Measurements from ENCODE around the gene STK36.

STK36 gene

DNA sequence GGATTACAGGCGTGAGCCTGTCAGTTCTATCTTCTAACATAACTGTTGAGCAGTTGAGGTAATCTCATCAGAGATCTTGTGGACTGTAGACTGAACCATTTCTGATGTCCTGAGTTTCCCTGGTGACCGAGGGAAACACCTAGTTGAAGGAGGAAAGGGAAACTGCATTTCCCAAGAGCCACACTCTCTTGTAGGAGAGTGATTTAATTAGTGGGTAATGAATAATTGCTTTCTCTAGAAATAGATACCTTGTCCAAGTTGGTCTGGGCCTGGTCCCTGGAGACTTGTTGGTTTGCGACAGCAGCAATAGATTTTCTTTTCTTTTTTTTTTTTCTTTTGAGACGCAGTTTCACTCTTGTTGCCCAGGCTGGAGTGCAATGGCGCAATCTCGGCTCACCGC, 46.2 kb downstream of the STK36 start:
- H3K27me3 ChIP-seq (ENCODE audit: low read depth): no peaks in the 10 kb centered on the region
- peaks cover 22% of the 10 kb centered on the region for H3K36me3 ChIP-seq (replicated peaks)
- DNase-seq (ENCODE audit: low spot score in 2 of 2): no peak
- in situ Hi-C loops (cut with MboI; ENCODE audit: low sequenced_read_pairs): no loop called here
- H3K4me3 ChIP-seq: no peak overlapping the region
- H3K4me1 ChIP-seq: peaks cover 10% of the 10 kb centered on the region
- no peaks in the 10 kb centered on the region for H3K9me3 ChIP-seq

DNA sequence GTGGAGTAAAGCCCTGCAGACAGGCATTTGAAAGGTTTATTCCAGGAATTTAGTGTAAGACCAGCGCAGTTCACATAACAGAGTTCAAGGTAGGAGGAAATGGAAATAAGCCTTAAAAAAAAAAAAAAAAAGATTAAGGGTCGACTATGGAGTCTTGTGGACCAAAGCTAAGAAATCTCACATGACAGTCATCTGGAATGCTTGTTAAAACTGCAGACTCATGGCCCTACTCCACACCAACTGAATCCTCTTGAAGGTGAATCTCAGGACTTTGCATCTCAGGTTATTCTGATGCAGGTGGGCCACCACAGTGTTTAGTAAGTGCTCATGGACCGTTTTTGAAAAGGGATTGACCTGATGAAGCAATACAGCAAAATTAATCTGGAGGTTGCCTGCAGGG, 47.6 kb downstream of the STK36 start:
- Histone ChIP-seq H3K9me3 (no peaks in the 10 kb centered on the region), H3K27me3 (ENCODE audit: low read depth) (no peaks in the 10 kb centered on the region), H3K4me1 (peaks cover 10% of the 10 kb centered on the region), H3K36me3 (replicated peaks) (peaks cover 21% of the 10 kb centered on the region), H3K4me3 (no peak overlapping the region)
- DNase-seq (ENCODE audit: low spot score in 2 of 2): no peak
- in situ Hi-C loops (cut with MboI; ENCODE audit: low sequenced_read_pairs): no loop called here

DNA sequence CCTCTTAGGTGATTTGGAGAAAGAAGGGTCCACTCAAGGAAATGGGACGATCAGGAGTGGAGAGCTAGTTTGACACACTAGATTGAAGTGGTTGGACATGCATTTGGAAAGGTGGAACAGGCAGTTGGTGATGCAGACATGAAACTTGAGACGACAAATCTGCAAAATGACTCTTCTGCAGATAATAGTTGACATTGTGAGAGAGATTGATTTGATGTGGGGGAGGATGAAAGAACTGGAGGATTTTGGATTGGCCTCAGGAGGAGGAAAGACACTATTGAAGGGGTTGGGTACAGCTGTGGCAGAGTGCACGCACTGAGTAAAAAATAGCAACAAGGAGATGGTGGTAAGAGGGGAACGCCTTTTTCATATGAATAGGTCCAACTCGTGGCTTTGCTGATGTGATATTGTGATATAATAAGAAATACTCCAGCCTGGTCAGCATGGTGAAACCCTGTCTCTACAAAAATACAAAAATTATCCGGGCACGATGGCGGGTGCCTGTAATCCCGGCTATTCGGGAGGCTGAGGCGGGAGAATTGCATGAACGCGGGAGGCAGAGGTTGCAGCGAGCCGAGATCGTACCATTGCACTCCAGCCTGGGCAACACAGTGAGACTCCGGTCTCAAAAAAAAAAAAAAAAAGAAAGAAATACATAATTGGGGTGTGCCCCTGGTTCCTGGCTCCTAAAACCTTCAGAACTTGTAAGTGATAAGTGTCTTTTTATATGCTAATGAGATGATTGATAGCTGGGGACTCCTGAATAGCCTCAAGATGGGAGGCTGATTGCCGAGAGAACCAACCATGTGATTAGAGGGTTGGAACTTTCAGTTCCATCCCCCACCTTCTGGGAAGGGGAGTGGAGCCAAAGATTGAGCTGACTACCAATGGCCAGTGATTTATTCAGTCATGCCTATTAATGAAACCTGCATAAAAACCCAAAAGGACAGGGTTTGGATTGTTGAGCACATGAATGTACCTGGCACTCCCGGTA, 48.5 kb downstream of the STK36 start:
- Histone ChIP-seq H3K4me1 (peaks cover 10% of the 10 kb centered on the region), H3K4me3 (no peak overlapping the region), H3K9me3 (no peaks in the 10 kb centered on the region), H3K27me3 (ENCODE audit: low read depth) (no peaks in the 10 kb centered on the region), H3K36me3 (replicated peaks) (peaks cover 16% of the 10 kb centered on the region)
- in situ Hi-C loops (cut with MboI; ENCODE audit: low sequenced_read_pairs): no loop called here
- no peak for DNase-seq (ENCODE audit: low spot score in 2 of 2)

DNA sequence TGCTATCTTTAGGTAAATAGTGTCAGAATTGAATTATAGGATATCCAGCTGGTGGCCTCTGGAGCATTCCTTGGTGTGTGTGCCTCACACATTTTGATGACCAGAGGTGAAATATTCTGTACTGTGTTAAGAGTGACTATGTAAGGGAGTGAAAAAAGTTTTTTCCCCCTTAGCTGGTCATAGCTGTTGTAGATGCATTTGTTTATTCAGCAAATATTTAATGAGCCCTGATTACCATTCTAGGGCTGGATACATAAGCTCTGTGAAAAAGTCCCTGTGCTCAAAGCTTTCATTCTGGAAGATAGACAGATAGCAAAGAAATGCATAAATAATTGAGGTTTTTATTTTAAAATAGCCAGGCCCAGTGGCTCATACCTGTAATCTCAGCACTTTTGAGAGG, 49.6 kb downstream of the STK36 start:
- in situ Hi-C loops (cut with MboI; ENCODE audit: low sequenced_read_pairs): no loop called here
- Histone ChIP-seq H3K9me3 (0 out of 2 replicates have a peak, but pooled peaks cover 5% of the 10 kb centered on the region), H3K4me1 (peaks cover 10% of the 10 kb centered on the region), H3K36me3 (replicated peaks) (peaks cover 6% of the 10 kb centered on the region), H3K27me3 (ENCODE audit: low read depth) (no peaks in the 10 kb centered on the region), H3K4me3 (no peak overlapping the region)
- no peak for DNase-seq (ENCODE audit: low spot score in 2 of 2)

DNA sequence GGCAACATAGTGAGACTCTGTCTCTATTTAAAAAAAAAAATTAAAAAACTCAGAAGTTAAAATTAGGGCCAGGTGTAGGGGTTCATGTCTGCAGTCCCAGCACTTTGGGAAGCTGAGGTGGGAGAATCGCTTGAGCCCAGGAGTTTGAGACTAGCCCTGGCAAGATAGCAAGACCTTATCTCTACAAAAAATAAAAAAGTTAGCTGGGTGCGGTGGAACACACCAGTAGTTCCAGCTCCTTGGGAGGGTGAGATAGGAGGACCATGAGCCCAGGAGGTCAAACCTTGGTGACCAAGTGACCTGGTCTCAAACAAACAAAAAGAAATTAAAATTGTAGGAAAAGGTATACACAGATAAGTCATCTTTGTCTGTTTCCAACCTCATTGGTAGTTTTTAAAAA, 50.0 kb downstream of the STK36 start:
- DNase-seq (ENCODE audit: low spot score in 2 of 2): no peak
- Histone ChIP-seq H3K9me3 (peaks cover 7% of the 10 kb centered on the region), H3K4me1 (peaks cover 10% of the 10 kb centered on the region), H3K27me3 (ENCODE audit: low read depth) (no peaks in the 10 kb centered on the region), H3K36me3 (replicated peaks) (peaks cover 6% of the 10 kb centered on the region), H3K4me3 (no peak overlapping the region)
- in situ Hi-C loops (cut with MboI; ENCODE audit: low sequenced_read_pairs): no loop called here

DNA sequence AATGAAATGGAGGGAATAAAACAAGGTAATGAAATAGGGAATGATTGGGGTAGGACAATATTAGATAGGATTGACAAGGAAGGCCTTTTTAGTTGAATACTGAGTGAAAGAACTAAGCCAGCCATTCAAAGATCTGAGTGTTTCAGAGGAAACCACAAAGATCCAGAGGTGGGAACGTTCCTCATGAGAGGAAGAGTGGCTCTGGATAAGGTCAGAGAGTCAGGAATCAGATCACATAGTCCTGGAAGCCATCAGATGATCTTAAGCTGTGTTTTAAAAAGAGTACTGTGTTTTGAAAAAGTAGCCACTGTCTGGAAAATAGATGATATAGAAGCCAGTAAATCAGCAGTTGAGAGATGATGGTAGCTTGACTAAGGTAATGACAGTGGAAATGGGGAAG, 50.5 kb downstream of the STK36 start:
- peaks cover 10% of the 10 kb centered on the region for H3K4me1 ChIP-seq
- in situ Hi-C loops (cut with MboI; ENCODE audit: low sequenced_read_pairs): no loop called here
- no peak for DNase-seq (ENCODE audit: low spot score in 2 of 2)

DNA sequence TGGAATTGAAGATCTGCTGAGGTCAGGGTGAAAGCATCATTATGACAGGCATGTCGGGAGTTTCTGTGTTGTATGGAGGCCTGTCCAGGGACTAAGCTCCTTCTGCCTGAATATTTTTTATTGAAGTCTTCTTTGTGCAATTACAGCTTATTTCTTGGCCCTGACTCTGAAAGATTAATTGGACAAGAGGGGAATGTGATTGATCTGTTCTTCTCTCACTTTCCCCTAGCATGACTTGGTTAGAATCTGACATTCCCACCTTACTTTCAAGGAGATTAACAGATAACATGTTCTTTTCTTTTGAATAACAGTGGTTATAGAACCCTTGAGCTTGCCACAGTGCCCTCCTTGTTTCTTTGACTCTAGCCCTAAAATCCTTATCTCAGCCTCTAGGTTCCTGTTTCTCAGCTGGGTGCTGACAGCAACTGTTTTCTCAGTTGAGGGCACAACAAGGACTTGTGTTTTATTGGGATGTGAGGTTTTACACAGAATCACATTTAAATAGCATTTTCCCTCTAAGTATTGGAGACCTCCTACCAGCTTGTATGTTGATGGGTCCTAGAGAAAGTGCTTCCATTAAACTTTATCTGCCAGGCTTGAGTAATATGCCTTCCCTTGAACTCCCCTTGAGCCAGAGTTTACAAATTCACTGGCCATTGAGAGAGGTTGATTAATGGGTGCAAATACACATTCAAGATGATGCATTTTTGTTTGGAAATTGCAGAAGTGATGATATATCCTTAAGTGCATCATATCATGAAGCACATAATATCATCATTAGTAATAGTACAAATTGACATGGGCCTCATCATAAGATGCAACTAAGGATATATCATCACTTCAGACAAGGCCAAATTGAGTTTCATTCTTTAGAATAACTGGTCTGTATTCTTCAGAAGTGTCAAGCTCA, 51.2 kb downstream of the STK36 start:
- H3K9me3 ChIP-seq: peaks cover 14% of the 10 kb centered on the region
- H3K36me3 ChIP-seq (replicated peaks): peaks cover 8% of the 10 kb centered on the region
- DNase-seq (ENCODE audit: low spot score in 2 of 2): no peak
- H3K4me3 ChIP-seq: no peak overlapping the region
- no peaks in the 10 kb centered on the region for H3K27me3 ChIP-seq (ENCODE audit: low read depth)
- in situ Hi-C loops (cut with MboI; ENCODE audit: low sequenced_read_pairs): no loop called here
- peaks cover 10% of the 10 kb centered on the region for H3K4me1 ChIP-seq

More for the DNA sequence above, 50.5 kb downstream of the STK36 start:
- no peak overlapping the region for H3K4me3 ChIP-seq
- H3K27me3 ChIP-seq (ENCODE audit: low read depth): no peaks in the 10 kb centered on the region
- H3K36me3 ChIP-seq (replicated peaks): peaks cover 5% of the 10 kb centered on the region
- peaks cover 10% of the 10 kb centered on the region for H3K9me3 ChIP-seq

DNA sequence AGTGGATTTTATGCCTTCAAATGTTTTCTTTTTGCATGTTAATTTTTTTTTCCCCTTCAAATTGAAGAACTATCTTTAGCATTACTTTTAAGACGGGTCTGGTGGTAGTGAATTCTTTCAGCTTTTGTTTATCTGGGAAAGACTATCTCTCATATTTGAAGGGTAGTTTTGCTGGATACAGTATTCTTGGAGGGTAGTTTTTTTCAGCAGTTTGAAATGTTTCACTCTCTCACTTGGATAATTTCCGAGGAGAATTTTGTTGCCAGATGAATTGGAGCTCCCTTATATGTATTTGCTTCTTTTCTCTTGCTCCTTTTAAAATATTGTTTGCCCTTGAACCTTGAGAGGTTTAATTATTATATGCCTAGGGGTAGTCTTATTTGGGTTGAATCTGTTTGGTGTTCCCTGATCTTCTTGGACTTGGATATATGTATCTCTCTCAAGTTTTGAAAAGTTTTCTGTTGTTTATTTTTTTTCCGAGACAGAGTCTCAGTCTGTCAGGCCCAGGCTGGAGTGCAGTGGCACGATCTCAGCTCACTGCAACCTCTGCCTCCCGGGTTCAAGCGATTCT, 54.2 kb downstream of the STK36 start:
- Histone ChIP-seq H3K4me3 (no peak overlapping the region), H3K36me3 (replicated peaks) (peaks cover 10% of the 10 kb centered on the region), H3K4me1 (peaks cover 3% of the 10 kb centered on the region; the same call in 1 of the 2 replicates), H3K27me3 (ENCODE audit: low read depth) (no peaks in the 10 kb centered on the region), H3K9me3 (peaks cover 14% of the 10 kb centered on the region)
- in situ Hi-C loops (cut with MboI; ENCODE audit: low sequenced_read_pairs): loop anchor here (5.0 kb wide), 1 partner anchor 126 kb away; no protein-coding TSS in a partner anchor
- DNase-seq (ENCODE audit: low spot score in 2 of 2): no peak

DNA sequence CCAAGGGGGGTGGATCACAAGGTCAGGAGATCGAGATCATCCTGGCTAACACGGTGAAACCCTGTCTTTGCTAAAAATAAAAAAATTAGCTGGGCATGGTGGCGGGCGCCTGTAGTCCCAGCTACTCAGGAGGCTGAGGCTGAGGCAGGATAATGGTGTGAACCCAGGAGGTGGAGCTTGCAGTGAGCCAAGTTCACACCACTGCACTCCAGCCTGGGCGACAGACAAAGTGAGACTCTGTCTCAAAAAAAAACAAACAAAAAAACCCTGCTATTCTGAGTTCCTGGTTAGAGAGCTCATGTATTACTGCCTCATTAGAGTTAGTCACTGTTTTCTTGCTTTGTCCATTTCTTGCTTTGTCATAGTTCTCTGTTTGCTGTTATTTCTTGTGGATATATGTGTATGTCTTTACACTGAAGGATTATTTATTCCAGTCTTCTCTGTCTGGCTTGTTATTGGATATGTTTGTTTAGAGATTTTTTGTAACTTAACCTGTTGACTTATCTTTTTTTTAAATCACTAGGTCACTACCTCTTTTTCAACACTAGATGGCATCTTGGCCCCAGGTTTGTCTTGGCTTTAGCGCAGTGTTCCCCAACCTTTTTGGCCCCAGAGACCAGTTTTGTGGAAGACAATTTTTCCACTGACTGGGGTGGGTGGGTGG, 55.7 kb downstream of the STK36 start:
- Histone ChIP-seq H3K4me3 (no peak overlapping the region), H3K9me3 (peaks cover 14% of the 10 kb centered on the region), H3K36me3 (replicated peaks) (peaks cover 11% of the 10 kb centered on the region), H3K4me1 (peaks cover 1% of the 10 kb centered on the region; the same call in 1 of the 2 replicates), H3K27me3 (ENCODE audit: low read depth) (no peaks in the 10 kb centered on the region)
- in situ Hi-C loops (cut with MboI; ENCODE audit: low sequenced_read_pairs): loop anchor here (5.0 kb wide), 1 partner anchor 125 kb away; no protein-coding TSS in a partner anchor
- no peak for DNase-seq (ENCODE audit: low spot score in 2 of 2)

DNA sequence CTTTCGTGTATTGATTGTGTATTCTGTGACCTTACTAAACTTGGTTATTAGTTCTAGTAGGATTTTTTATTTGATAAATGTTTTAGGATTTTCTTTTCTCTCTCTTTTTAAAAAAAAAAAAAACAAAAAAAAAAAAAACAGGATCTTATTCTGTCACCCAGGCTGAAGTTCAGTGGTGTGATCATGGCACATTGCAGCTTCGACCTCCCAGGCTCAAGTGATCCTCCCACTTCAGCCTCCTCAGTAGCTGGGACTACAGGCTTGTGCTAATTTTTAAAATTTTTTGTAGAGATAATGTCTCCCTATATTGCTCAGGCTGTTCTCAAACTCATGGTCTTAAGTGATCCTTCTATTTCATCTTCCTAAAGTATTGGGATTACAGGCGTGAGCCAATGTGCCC, 57.8 kb downstream of the STK36 start:
- DNase-seq (ENCODE audit: low spot score in 2 of 2): no peak
- Histone ChIP-seq H3K4me3 (no peak overlapping the region), H3K9me3 (peaks cover 14% of the 10 kb centered on the region), H3K4me1 (peaks cover 9% of the 10 kb centered on the region), H3K27me3 (ENCODE audit: low read depth) (no peaks in the 10 kb centered on the region), H3K36me3 (replicated peaks) (peaks cover 11% of the 10 kb centered on the region)
- in situ Hi-C loops (cut with MboI; ENCODE audit: low sequenced_read_pairs): loop anchor here (5.0 kb wide), 1 partner anchor 123 kb away; no protein-coding TSS in a partner anchor

DNA sequence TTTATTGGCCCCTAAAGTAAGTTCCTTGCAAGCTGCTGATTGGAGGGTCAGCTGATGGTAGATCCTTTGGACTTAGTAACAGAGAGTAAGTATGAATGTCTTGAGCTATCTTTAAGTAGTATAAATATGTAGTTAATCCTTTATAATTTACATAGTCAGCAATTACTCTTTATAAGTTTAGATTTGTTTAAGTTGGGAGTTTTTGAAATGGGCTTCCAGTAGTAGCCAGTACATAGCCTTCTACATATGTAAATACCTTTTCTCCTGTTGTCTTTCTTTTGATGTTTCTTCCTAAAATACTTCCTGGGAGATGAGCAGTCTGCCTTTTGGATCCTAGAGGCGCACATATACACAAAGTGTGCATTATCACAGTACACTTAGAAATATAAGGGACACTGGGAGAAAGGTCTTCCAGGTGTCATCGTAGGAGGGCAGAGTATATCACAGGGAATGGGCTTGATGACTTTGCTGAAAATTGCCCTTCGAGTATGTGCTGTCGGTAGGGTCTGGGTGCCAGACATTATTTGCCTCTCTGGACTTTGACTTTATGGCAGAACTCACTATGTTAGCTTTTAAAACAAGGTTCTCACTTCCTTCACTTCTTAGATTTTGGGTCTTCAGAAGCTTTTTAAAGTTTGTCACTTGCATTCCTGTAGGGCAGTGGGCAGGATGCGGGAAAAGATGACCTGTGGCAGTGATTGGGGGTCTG, 60.3 kb downstream of the STK36 start:
- Histone ChIP-seq H3K4me1 (peaks cover 16% of the 10 kb centered on the region), H3K36me3 (replicated peaks) (peaks cover 20% of the 10 kb centered on the region), H3K4me3 (no peak overlapping the region), H3K27me3 (ENCODE audit: low read depth) (no peaks in the 10 kb centered on the region), H3K9me3 (peaks cover 5% of the 10 kb centered on the region; the same call in 1 of the 2 replicates)
- no peak for DNase-seq (ENCODE audit: low spot score in 2 of 2)
- in situ Hi-C loops (cut with MboI; ENCODE audit: low sequenced_read_pairs): no loop called here

DNA sequence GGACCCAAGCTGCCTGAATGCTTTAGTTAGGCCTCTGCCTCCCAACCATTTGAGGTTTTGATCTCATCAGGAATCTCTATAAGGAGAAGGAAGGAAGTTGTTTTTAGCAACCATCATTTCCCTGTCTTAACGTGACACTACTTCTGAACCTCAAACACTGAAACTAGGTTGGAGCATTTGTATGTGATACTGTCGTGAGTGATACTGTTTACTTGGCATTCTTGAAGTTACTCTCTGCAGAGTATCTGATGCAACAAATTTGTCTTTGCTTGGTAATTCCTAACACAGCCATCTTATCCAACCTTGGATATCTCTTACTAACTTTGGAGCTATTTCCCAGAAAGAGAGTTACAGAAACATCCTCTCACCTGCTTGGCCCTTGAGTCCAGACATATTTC, 60.9 kb downstream of the STK36 start:
- Histone ChIP-seq H3K4me3 (no peak overlapping the region), H3K27me3 (ENCODE audit: low read depth) (no peaks in the 10 kb centered on the region), H3K9me3 (0 out of 2 replicates have a peak, but pooled peaks cover under 1% of the 10 kb centered on the region), H3K4me1 (peaks cover 16% of the 10 kb centered on the region), H3K36me3 (replicated peaks) (peaks cover 22% of the 10 kb centered on the region)
- DNase-seq (ENCODE audit: low spot score in 2 of 2): no peak
- in situ Hi-C loops (cut with MboI; ENCODE audit: low sequenced_read_pairs): no loop called here
